ENCODE measurements around the gene NR3C1. TPM values are rescaled to one million over a fixed set of nuclear protein-coding genes. Genes with fewer than 3 reads are reported as not detected.

Gene NR3C1
- total RNA-seq, 1 experiment from 2014 or later, result 31.4 TPM

DNA sequence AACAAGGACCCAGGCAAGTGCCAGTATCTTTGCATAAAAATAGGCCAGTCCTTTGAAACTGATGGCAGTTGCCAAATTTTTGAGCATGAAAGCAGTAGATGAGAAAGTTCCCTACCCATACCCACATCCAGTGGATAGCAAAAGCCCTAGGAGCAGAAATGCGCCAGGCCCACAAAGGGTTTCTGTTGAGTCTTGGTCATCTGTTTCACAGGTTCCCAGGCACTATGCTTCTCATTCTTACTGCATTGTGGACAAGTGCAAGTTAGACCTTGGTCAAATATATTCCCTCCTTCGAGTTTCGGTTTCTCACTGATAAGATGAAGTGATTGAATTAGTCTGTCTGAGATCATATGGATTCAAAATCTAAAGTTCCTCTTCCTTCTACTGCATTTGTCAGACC lies 152.3 kb downstream of the NR3C1 start:
- no peak for TF ChIP-seq CTCF (conservative IDR thresholded peaks at IDR 0.05)
- Histone ChIP-seq H4K8ac (replicated peaks; ENCODE audit: insufficient read length, low read depth, low read length) (no peak overlapping the region), H3K23me2 (ENCODE audit: insufficient read length, low read depth, low read length, poor library complexity, severe bottlenecking) (no peaks in the 10 kb centered on the region), H3K18ac (ENCODE audit: insufficient read length, low read depth, low read length) (no peak overlapping the region), H2BK5ac (ENCODE audit: insufficient read length, low read length) (no peak overlapping the region), H3K14ac (ENCODE audit: insufficient read depth, low read length) (no peak overlapping the region), H2BK15ac (ENCODE audit: low read depth, low read length) (no peak overlapping the region), H2AFZ (ENCODE audit: low read length) (no peak overlapping the region), H2BK20ac (ENCODE audit: low read depth, low read length, poor library complexity, severe bottlenecking) (no peak overlapping the region), H2BK12ac (ENCODE audit: insufficient read length, low read depth, low read length) (no peak overlapping the region), H3K79me1 (ENCODE audit: insufficient read depth, low read depth, low read length, poor library complexity, severe bottlenecking) (no peaks in the 10 kb centered on the region), H2BK120ac (ENCODE audit: low read depth, low read length, poor library complexity, severe bottlenecking) (no peak overlapping the region), H3K27ac (ENCODE audit: insufficient read length, low read depth, low read length) (no peak overlapping the region), H3K4me2 (ENCODE audit: insufficient read depth, insufficient read length, low read length) (no peak overlapping the region), H3K27me3 (ENCODE audit: insufficient read depth, low read length) (no peaks in the 10 kb centered on the region), H3K9ac (ENCODE audit: extremely low read depth, insufficient read length, low read length) (no peak overlapping the region), H3K4me1 (ENCODE audit: insufficient read depth, low read length) (no peaks in the 10 kb centered on the region), H4K5ac (ENCODE audit: insufficient read length, low read depth, low read length) (no peak overlapping the region), H3K79me2 (ENCODE audit: insufficient read depth, low read length) (no peaks in the 10 kb centered on the region), H4K91ac (ENCODE audit: insufficient read length, low read depth, low read length) (no peak overlapping the region), H2AK5ac (ENCODE audit: insufficient read length, low read length) (no peak overlapping the region), H3T11ph (ENCODE audit: low read length) (no peak overlapping the region), H3K4ac (ENCODE audit: low read depth, low read length) (no peak overlapping the region), H3K56ac (ENCODE audit: insufficient read length, low read depth, low read length) (no peak overlapping the region), H3K23ac (ENCODE audit: insufficient read length, low read depth, low read length) (no peak overlapping the region), H3K9me3 (ENCODE audit: control insufficient read depth, low read depth, low read length) (no peaks in the 10 kb centered on the region), H4K20me1 (ENCODE audit: control insufficient read depth, insufficient read depth, insufficient read length) (no peaks in the 10 kb centered on the region)
- H3K4me3 Mint-ChIP-seq, result no peak overlapping the region
- peaks cover 0 to 4% (median 0%) of the 10 kb centered on the region in 3 experiments; a peak in 2 of 7 replicates for H3K36me3 Mint-ChIP-seq (ENCODE audit: insufficient read depth in 1 of 3, low read depth in 3 of 3)
- H3K27me3 Mint-ChIP-seq (ENCODE audit: low read depth), result no peaks in the 10 kb centered on the region; the same call in 1 of the 2 replicates
- H3K27ac Mint-ChIP-seq, result peak overlapping the region in 1 of 3 experiments; percentile 35; a peak in 1 of 7 replicates
- no peak for DNase-seq
- peaks cover 0 to 5% of the 10 kb centered on the region in 2 experiments; a peak in 3 of 5 replicates for H3K9me3 Mint-ChIP-seq
- WGBS (ENCODE audit: extremely low coverage, insufficient read length, low lambda C conversion rate), result no CpG with 5 or more reads among the region's 3 CpGs
- peaks cover 2 to 4% of the 10 kb centered on the region in 2 experiments; a peak in 1 of 4 replicates for H3K4me1 Mint-ChIP-seq

Measured in H9 (cell line).